ENCODE measurements around the gene RPP25.
"Not testable (repeated sequence)": the region's sequence is repeated elsewhere in the genome, so short reads cannot be mapped to it uniquely, and the experiment has no call there.

Gene RPP25

GRCh38 chr15:74924525-74924924 lies 32.0 kb downstream of the RPP25 start:
- DNase-seq = no peak

- no peak for DNase-seq
Measured at GRCh38 chr15:74920456-74920855, 36.1 kb downstream of the RPP25 start.

GRCh38 chr15:74917676-74918075 lies 38.9 kb downstream of the RPP25 start:
- no peak for DNase-seq

- not testable (repeated sequence) for DNase-seq
Measured at GRCh38 chr15:74913799-74914198, 42.8 kb downstream of the RPP25 start.

GRCh38 chr15:74913041-74913440 lies 43.5 kb downstream of the RPP25 start:
- no peak for DNase-seq

- no peak for DNase-seq
Measured at GRCh38 chr15:74908635-74909034, 47.9 kb downstream of the RPP25 start.

GRCh38 chr15:74907163-74907870 lies 49.3 kb downstream of the RPP25 start:
- DNase-seq = peak in 3 of 58 donors; percentile 35 to 71 (median 66)

GRCh38 chr15:74906450-74907162 lies 50.0 kb downstream of the RPP25 start, which contains the start of gene FAM219B:
TSS of gene FAM219B (minus strand) at chr15:74906851. CDS start at chr15:74906800, 51 bp downstream.
- DNase-seq = peak; percentile 11 to 94 (median 86)

GRCh38 chr15:74906067-74906449 lies 50.5 kb downstream of the RPP25 start:
- peak in 26 of 58 donors; percentile 34 to 64 (median 52) for DNase-seq

Measured in anterior cingulate cortex (tissue), 58 donors.